Liver (tissue), 9 donors: ENCODE data around the gene SLC7A10. TPM values are rescaled to one million over a fixed set of nuclear protein-coding genes. Genes with fewer than 3 reads are reported as not detected.

Experiments used
- DNase-seq: peaks from one replicate; pipeline ENCODE4 v3.0.0-alpha.2; 2017; ENCODE audit warnings: low spot score
- H3K27ac ChIP-seq, 2 donors: one replicate each; pipeline ENCODE4 v1.7.0; 2013; ENCODE audit warnings: inconsistent platforms in 2 of 2, low read length in 2 of 2, control low read depth in 1 of 2, low read depth in 1 of 2, mild to moderate bottlenecking in 1 of 2
- H3K27me3 ChIP-seq, 4 donors: one replicate each; pipeline versions ENCODE4 v1.6.1 to v1.7.0; 2013; ENCODE audit warnings: low read length in 3 of 4, inconsistent platforms in 1 of 4, mild to moderate bottlenecking in 1 of 4, moderate library complexity in 1 of 4; ENCODE audit not compliant: control insufficient read depth in 4 of 4, insufficient read depth in 4 of 4
- H3K36me3 ChIP-seq, 4 donors: one replicate each; pipeline versions ENCODE4 v1.6.1 to v1.7.0; 2013; ENCODE audit warnings: low read length in 3 of 4, mild to moderate bottlenecking in 3 of 4, low read depth in 1 of 4, moderate library complexity in 1 of 4; ENCODE audit not compliant: control insufficient read depth in 4 of 4, insufficient read depth in 3 of 4
- H3K4me1 ChIP-seq, 4 donors: one replicate each; pipeline versions ENCODE4 v1.6.1 to v1.7.0; 2013; ENCODE audit warnings: low read length in 3 of 4, mild to moderate bottlenecking in 3 of 4, moderate library complexity in 1 of 4; ENCODE audit not compliant: control insufficient read depth in 4 of 4, insufficient read depth in 4 of 4
- H3K4me3 ChIP-seq, 3 donors: one replicate each; pipeline versions ENCODE4 v1.6.1 to v1.7.0; 2013; ENCODE audit warnings: low read length in 3 of 3, control low read depth in 1 of 3, low read depth in 1 of 3, mild to moderate bottlenecking in 1 of 3
- H3K9ac ChIP-seq, 2 donors: one replicate each; pipeline ENCODE4 v1.7.0; 2013; ENCODE audit warnings: low read length in 2 of 2, mild to moderate bottlenecking in 2 of 2, moderate library complexity in 2 of 2, control low read depth in 1 of 2, low read depth in 1 of 2
- H3K9me3 ChIP-seq, 4 donors: one replicate each; pipeline versions ENCODE4 v1.6.1 to v1.7.0; 2013; ENCODE audit warnings: low read length in 3 of 4; ENCODE audit not compliant: control insufficient read depth in 4 of 4
- ATF3 ChIP-seq: IDR thresholded peaks from 2 replicates; pipeline ENCODE4 v1.6.1; 2016; ENCODE audit warnings: antibody characterized with exemption
- CTCF ChIP-seq: fragments of 150-350 bp; IDR thresholded peaks from 2 replicates; pipeline ENCODE4 v1.5.1; 2017; ENCODE audit warnings: improper control_type of control experiment, low read depth, low read length; ENCODE audit not compliant: missing input control
- FOXA2 ChIP-seq: IDR thresholded peaks from 2 replicates; pipeline ENCODE4 v1.6.1; 2016; ENCODE audit warnings: antibody characterized with exemption
- HNF4A ChIP-seq, 2 donors: conservative IDR thresholded peaks; 2 replicates each; pipeline ENCODE4 v1.6.1; 2016; ENCODE audit warnings: antibody characterized with exemption in 2 of 2, mild to moderate bottlenecking in 2 of 2
- HNF4G ChIP-seq: IDR thresholded peaks from 2 replicates; pipeline ENCODE4 v1.6.1; 2016; ENCODE audit warnings: antibody characterized with exemption
- JUND ChIP-seq, 2 donors: IDR thresholded peaks; 2 replicates each; pipeline ENCODE4 v1.6.1; 2016; ENCODE audit warnings: antibody characterized with exemption in 2 of 2
- MAX ChIP-seq: IDR thresholded peaks from 2 replicates; pipeline ENCODE4 v1.6.1; 2016; ENCODE audit warnings: antibody characterized with exemption
- REST ChIP-seq: IDR thresholded peaks from 2 replicates; pipeline ENCODE4 v1.6.1; 2016; ENCODE audit warnings: antibody characterized with exemption, mild to moderate bottlenecking
- RXRA ChIP-seq, 2 donors: IDR thresholded peaks; 2 replicates each; pipeline ENCODE4 v1.6.1; 2017 to 2018; ENCODE audit warnings: antibody characterized with exemption in 2 of 2, mild to moderate bottlenecking in 1 of 2
- TAF1 ChIP-seq: conservative IDR thresholded peaks from 2 replicates; pipeline ENCODE4 v1.6.1; 2016; ENCODE audit warnings: antibody characterized with exemption, mild to moderate bottlenecking
- YY1 ChIP-seq: IDR thresholded peaks from 2 replicates; pipeline ENCODE4 v1.6.1; 2016; ENCODE audit warnings: antibody characterized with exemption, mild to moderate bottlenecking
- WGBS: extraction: QIAGEN DNeasy Blood & Tissue Kit; methylation state at CpG from one replicate; pipeline ENCODE4 v1.1.7; 2013; 5-methylcytosine and 5-hydroxymethylcytosine counted together
- polyA plus RNA-seq, 2 donors: library from polyadenylated mRNA; stranded (reverse) in 1 of 2; unstranded in 1 of 2; fragments of 200-250 nt in 1 of 2; fragments of >200 nt in 1 of 2; fragmentation: Nextera tagmentation in 1 of 2; extraction: Ambion mirVana in 1 of 2; gene quantifications; one replicate each; pipeline versions ENCODE4 v1.2.1 to v1.2.3, GENCODE V29; 2013 to 2015
- total RNA-seq, 2 donors: library from RNA; depleted of rRNA; stranded (reverse); fragments of >200 nt; gene quantifications; one replicate each; pipeline ENCODE4 v1.2.3, GENCODE V29; 2014
- donor health status: healthy.
- donor health status: healthy.
- donor health status: healthy.
- donor health status: healthy.
- donor health status: healthy.

SLC7A10 gene
- total and polyA plus RNA-seq, 4 donors, result not detected

DNA sequence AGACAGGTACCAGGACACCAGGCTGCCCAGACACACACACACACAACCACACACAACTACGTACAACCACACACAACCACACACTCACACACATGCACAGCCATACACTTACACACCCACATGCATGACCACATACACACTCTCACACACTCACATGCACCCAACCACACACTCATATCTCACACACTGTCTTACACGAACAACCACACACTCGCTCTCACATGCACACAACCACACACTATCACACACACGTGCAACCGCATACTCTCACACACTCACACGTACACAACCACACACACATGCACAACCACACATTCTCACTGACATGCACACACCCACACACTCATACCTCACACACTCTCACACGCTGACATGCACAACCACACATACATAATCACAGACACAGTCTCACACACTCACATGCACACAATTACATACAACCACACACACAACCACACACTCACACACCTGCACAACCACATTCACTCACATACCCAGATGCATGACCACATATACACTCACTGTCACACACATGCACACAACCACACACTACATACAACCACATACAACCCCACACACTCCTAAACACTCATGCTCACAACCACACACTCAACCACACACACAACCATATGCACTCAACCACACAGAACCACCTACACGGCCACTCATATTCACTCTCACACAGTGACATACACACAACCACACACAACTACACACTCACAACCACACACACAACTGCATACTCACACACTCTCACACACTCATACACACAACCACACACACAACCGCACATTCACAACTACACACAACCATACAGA lies 7.6 kb upstream of the SLC7A10 start:
- 94% methylated on average over 9 of the region's 9 CpGs for WGBS

More for the DNA sequence above, 7.6 kb upstream of the SLC7A10 start:
- no peak for DNase-seq
- H3K27ac ChIP-seq, result no peak overlapping the region
- no peak overlapping the region for H3K9ac ChIP-seq
- H3K4me3 ChIP-seq, result no peak overlapping the region
- no peaks in the 10 kb centered on the region for H3K27me3 ChIP-seq
- peaks cover 0 to 12% (median 3%) of the 10 kb centered on the region in 4 donors for H3K9me3 ChIP-seq
- no peaks in the 10 kb centered on the region for H3K36me3 ChIP-seq
- peaks cover 0 to 10% (median 2%) of the 10 kb centered on the region in 4 donors for H3K4me1 ChIP-seq
- TF ChIP-seq HNF4A (conservative IDR thresholded peaks at IDR 0.05) (no peak), JUND (IDR thresholded peaks at IDR 0.05) (no peak), FOXA2 (no peak), ATF3 (no peak), YY1 (no peak), RXRA (IDR thresholded peaks at IDR 0.05) (no peak), HNF4G (no peak), CTCF (no peak), TAF1 (no peak), MAX (no peak), REST (no peak)
